ENCODE measurements around the gene ACTL6B. TPM values are rescaled to one million over a fixed set of nuclear protein-coding genes. Genes with fewer than 3 reads are reported as not detected.

The ACTL6B gene
- total and polyA plus RNA-seq, 4 experiments from 2014 or later, result not detected

- peak overlapping the region in 1 of 7 donors; percentile 21 for H3K27ac Mint-ChIP-seq
- no peaks in the 10 kb centered on the region for H3K27me3 ChIP-seq (ENCODE audit: insufficient read depth, low read length)
- H3K9me3 ChIP-seq (ENCODE audit: control insufficient read depth in 1 of 2, low read length in 2 of 2), result no peaks in the 10 kb centered on the region
- no peaks in the 10 kb centered on the region for H3K9me3 Mint-ChIP-seq
- H3K4me3 Mint-ChIP-seq, result no peak overlapping the region
- H3K4me3 ChIP-seq (ENCODE audit: low read length in 2 of 2), result no peak overlapping the region
- no peak for DNase-seq
- H3K27me3 Mint-ChIP-seq, result no peaks in the 10 kb centered on the region
- intact Hi-C loops (cut with micrococcal nuclease), result no loop called here
- H3K4me1 ChIP-seq (ENCODE audit: insufficient read depth, low read length), result peaks cover 27% of the 10 kb centered on the region
- POLR2A ChIA-PET (ENCODE audit: partially characterized antibody), result interaction anchor here (0.6 to 4.1 kb wide), 4 partner anchors 12 to 242 kb away, joined by 4 to 15 read pairs (median 10); partner anchors contain the start of genes MOSPD3 and POP7
- H3K36me3 Mint-ChIP-seq, result peaks cover 7 to 31% of the 10 kb centered on the region in 2 donors
- no peak overlapping the region for H3K27ac ChIP-seq (ENCODE audit: low read depth, low read length)
- CTCF ChIA-PET (ENCODE audit: partially characterized antibody), result interaction anchor here (0.6 to 5.7 kb wide), 3 partner anchors 18 to 129 kb away, joined by 3 to 44 read pairs (median 4); partner anchors contain the start of gene POP7
- peaks cover 13 to 34% (median 25%) of the 10 kb centered on the region in 4 donors for H3K4me1 Mint-ChIP-seq
- peaks cover 52% of the 10 kb centered on the region for H3K36me3 ChIP-seq (ENCODE audit: insufficient read depth, low read length)
Observed at GRCh38 chr7:100687751-100688300, 31.6 kb upstream of the ACTL6B start.

- no peaks in the 10 kb centered on the region for H3K27me3 ChIP-seq (ENCODE audit: insufficient read depth, low read length)
- ChIA-PET CTCF (ENCODE audit: partially characterized antibody) (interaction anchor here (0.6 kb wide), 1 partner anchor 54 kb away, joined by 4 read pairs; no protein-coding TSS in a partner anchor), POLR2A (ENCODE audit: partially characterized antibody) (interaction anchor here (0.6 to 4.1 kb wide), 4 partner anchors 9 to 241 kb away, joined by 3 to 15 read pairs (median 5); partner anchors contain the start of genes MOSPD3 and POP7)
- no peaks in the 10 kb centered on the region for H3K27me3 Mint-ChIP-seq
- H3K4me1 ChIP-seq (ENCODE audit: insufficient read depth, low read length), result peaks cover 22% of the 10 kb centered on the region
- no peak overlapping the region for H3K27ac Mint-ChIP-seq
- no peak overlapping the region for H3K27ac ChIP-seq (ENCODE audit: low read depth, low read length)
- H3K4me1 Mint-ChIP-seq, result peaks cover 8 to 28% (median 20%) of the 10 kb centered on the region in 4 donors
- DNase-seq, result no peak
- no peak overlapping the region for H3K4me3 ChIP-seq (ENCODE audit: low read length in 2 of 2)
- intact Hi-C loops (cut with micrococcal nuclease), result no loop called here
- H3K4me3 Mint-ChIP-seq, result no peak overlapping the region
- H3K9me3 ChIP-seq (ENCODE audit: control insufficient read depth in 1 of 2, low read length in 2 of 2), result no peaks in the 10 kb centered on the region
- no peaks in the 10 kb centered on the region for H3K9me3 Mint-ChIP-seq
- peaks cover 52% of the 10 kb centered on the region for H3K36me3 ChIP-seq (ENCODE audit: insufficient read depth, low read length)
- peaks cover 7 to 31% of the 10 kb centered on the region in 2 donors for H3K36me3 Mint-ChIP-seq
Observed at GRCh38 chr7:100687261-100687660, 31.0 kb upstream of the ACTL6B start.

- H3K27me3 Mint-ChIP-seq, result no peaks in the 10 kb centered on the region
Observed at GRCh38 chr7:100686822-100687211, 30.6 kb upstream of the ACTL6B start.

GRCh38 chr7:100686201-100686821, 30.1 kb upstream of the ACTL6B start:
- no peak for DNase-seq
- Mint-ChIP-seq H3K4me1 (peaks cover 4 to 23% (median 13%) of the 10 kb centered on the region in 4 donors), H3K27me3 (no peaks in the 10 kb centered on the region), H3K4me3 (no peak overlapping the region), H3K36me3 (peaks cover 7 to 33% of the 10 kb centered on the region in 2 donors), H3K27ac (peak overlapping the region in 1 of 7 donors; percentile 23), H3K9me3 (no peaks in the 10 kb centered on the region)
- ChIA-PET POLR2A (ENCODE audit: partially characterized antibody) (interaction anchor here (1.2 to 1.4 kb wide), 2 partner anchors 9 to 59 kb away, joined by 4 read pairs; no protein-coding TSS in a partner anchor), CTCF (ENCODE audit: partially characterized antibody) (interaction anchor here (1.7 kb wide), 1 partner anchor 18 kb away, joined by 4 read pairs; no protein-coding TSS in a partner anchor)
- Histone ChIP-seq H3K4me3 (ENCODE audit: low read length in 2 of 2) (no peak overlapping the region), H3K4me1 (ENCODE audit: insufficient read depth, low read length) (peaks cover 18% of the 10 kb centered on the region), H3K9me3 (ENCODE audit: control insufficient read depth in 1 of 2, low read length in 2 of 2) (no peaks in the 10 kb centered on the region), H3K27ac (ENCODE audit: low read depth, low read length) (no peak overlapping the region), H3K36me3 (ENCODE audit: insufficient read depth, low read length) (peaks cover 52% of the 10 kb centered on the region), H3K27me3 (ENCODE audit: insufficient read depth, low read length) (no peaks in the 10 kb centered on the region)
- intact Hi-C loops (cut with micrococcal nuclease), result no loop called here

More at GRCh38 chr7:100686822-100687211, 30.6 kb upstream of the ACTL6B start:
- ChIA-PET POLR2A (ENCODE audit: partially characterized antibody) (interaction anchor here (0.8 to 1.3 kb wide), 2 partner anchors 9 to 19 kb away, joined by 3 to 6 read pairs; partner anchors contain the start of gene POP7), CTCF (ENCODE audit: partially characterized antibody) (no interaction called here)
- no peaks in the 10 kb centered on the region for H3K27me3 ChIP-seq (ENCODE audit: insufficient read depth, low read length)
- H3K4me1 ChIP-seq (ENCODE audit: insufficient read depth, low read length), result peaks cover 18% of the 10 kb centered on the region
- peak overlapping the region in 2 of 7 donors; percentile 23 to 57 for H3K27ac Mint-ChIP-seq
- no peak overlapping the region for H3K4me3 Mint-ChIP-seq
- peaks cover 7 to 25% (median 16%) of the 10 kb centered on the region in 4 donors for H3K4me1 Mint-ChIP-seq
- H3K36me3 Mint-ChIP-seq, result peaks cover 7 to 32% of the 10 kb centered on the region in 2 donors
- H3K36me3 ChIP-seq (ENCODE audit: insufficient read depth, low read length), result peaks cover 52% of the 10 kb centered on the region
- H3K9me3 Mint-ChIP-seq, result no peaks in the 10 kb centered on the region
- H3K27ac ChIP-seq (ENCODE audit: low read depth, low read length), result no peak overlapping the region
- H3K9me3 ChIP-seq (ENCODE audit: control insufficient read depth in 1 of 2, low read length in 2 of 2), result no peaks in the 10 kb centered on the region
- intact Hi-C loops (cut with micrococcal nuclease), result no loop called here
- DNase-seq, result no peak
- no peak overlapping the region for H3K4me3 ChIP-seq (ENCODE audit: low read length in 2 of 2)

- Histone ChIP-seq H3K4me1 (ENCODE audit: insufficient read depth, low read length) (peaks cover 18% of the 10 kb centered on the region), H3K9me3 (ENCODE audit: control insufficient read depth in 1 of 2, low read length in 2 of 2) (no peaks in the 10 kb centered on the region), H3K4me3 (ENCODE audit: low read length in 2 of 2) (no peak overlapping the region), H3K36me3 (ENCODE audit: insufficient read depth, low read length) (peaks cover 52% of the 10 kb centered on the region), H3K27me3 (ENCODE audit: insufficient read depth, low read length) (no peaks in the 10 kb centered on the region), H3K27ac (ENCODE audit: low read depth, low read length) (no peak overlapping the region)
- CTCF ChIA-PET (ENCODE audit: partially characterized antibody), result interaction anchor here (0.9 to 1.7 kb wide), 2 partner anchors 18 to 127 kb away, joined by 3 to 4 read pairs; no protein-coding TSS in a partner anchor
- peak overlapping the region in 1 of 7 donors; percentile 42 for H3K27ac Mint-ChIP-seq
- no peaks in the 10 kb centered on the region for H3K9me3 Mint-ChIP-seq
- POLR2A ChIA-PET (ENCODE audit: partially characterized antibody), result interaction anchor here (1.0 to 1.4 kb wide), 3 partner anchors 8 to 58 kb away, joined by 4 read pairs; partner anchors contain the start of gene POP7
- H3K36me3 Mint-ChIP-seq, result peaks cover 7 to 33% of the 10 kb centered on the region in 2 donors
- H3K27me3 Mint-ChIP-seq, result no peaks in the 10 kb centered on the region
- H3K4me1 Mint-ChIP-seq, result peaks cover 4 to 26% (median 13%) of the 10 kb centered on the region in 4 donors
- no peak for DNase-seq
- intact Hi-C loops (cut with micrococcal nuclease), result no loop called here
- no peak overlapping the region for H3K4me3 Mint-ChIP-seq
Observed at GRCh38 chr7:100685631-100686145, 29.4 kb upstream of the ACTL6B start.

GRCh38 chr7:100685049-100685605, 28.9 kb upstream of the ACTL6B start:
- CTCF ChIA-PET (ENCODE audit: partially characterized antibody), result interaction anchor here (0.9 to 1.7 kb wide), 2 partner anchors 19 to 126 kb away, joined by 3 to 4 read pairs; no protein-coding TSS in a partner anchor
- POLR2A ChIA-PET (ENCODE audit: partially characterized antibody), result interaction anchor here (0.6 to 1.4 kb wide), 6 partner anchors 8 to 212 kb away, joined by 3 to 4 read pairs (median 4); partner anchors contain the start of genes FBXO24, LRCH4 and POP7
- Mint-ChIP-seq H3K4me3 (no peak overlapping the region), H3K9me3 (no peaks in the 10 kb centered on the region), H3K27me3 (no peaks in the 10 kb centered on the region), H3K4me1 (peaks cover 5 to 31% (median 17%) of the 10 kb centered on the region in 4 donors), H3K36me3 (peaks cover 9 to 36% of the 10 kb centered on the region in 2 donors), H3K27ac (no peak overlapping the region)
- no peak overlapping the region for H3K4me3 ChIP-seq (ENCODE audit: low read length in 2 of 2)
- no peaks in the 10 kb centered on the region for H3K27me3 ChIP-seq (ENCODE audit: insufficient read depth, low read length)
- H3K4me1 ChIP-seq (ENCODE audit: insufficient read depth, low read length), result peaks cover 23% of the 10 kb centered on the region
- H3K36me3 ChIP-seq (ENCODE audit: insufficient read depth, low read length), result peaks cover 52% of the 10 kb centered on the region
- H3K27ac ChIP-seq (ENCODE audit: low read depth, low read length), result no peak overlapping the region
- no peaks in the 10 kb centered on the region for H3K9me3 ChIP-seq (ENCODE audit: control insufficient read depth in 1 of 2, low read length in 2 of 2)
- no peak for DNase-seq
- intact Hi-C loops (cut with micrococcal nuclease), result no loop called here
